Renal pelvis (tissue), 4 donors: ENCODE results near the gene SLC37A2. TPM values are rescaled to one million over a fixed set of nuclear protein-coding genes. Genes with fewer than 3 reads are reported as not detected.
"Not testable (repeated sequence)": the region's sequence is repeated elsewhere in the genome, so short reads cannot be mapped to it uniquely, and the experiment has no call there.

Experiments used
- DNase-seq: peaks from one replicate; pipeline ENCODE4 v3.0.0-alpha.2; 2013
- polyA plus RNA-seq, 3 donors: library from polyadenylated mRNA; unstranded; fragments of 120-200 nt; gene quantifications; one replicate each; pipeline ENCODE4 v1.2.1, GENCODE V29; 2013; ENCODE audit not compliant: insufficient read length in 3 of 3

SLC37A2 gene
- polyA plus RNA-seq, 3 donors: 1.9 to 2.8 (median 2.0) TPM

GRCh38 chr11:125082611-125083311, 19.7 kb downstream of the SLC37A2 start:
- no peak for DNase-seq

GRCh38 chr11:125083312-125084056, 20.4 kb downstream of the SLC37A2 start:
- no peak for DNase-seq

GRCh38 chr11:125084057-125084416, 20.9 kb downstream of the SLC37A2 start:
- DNase-seq: no peak

DNA sequence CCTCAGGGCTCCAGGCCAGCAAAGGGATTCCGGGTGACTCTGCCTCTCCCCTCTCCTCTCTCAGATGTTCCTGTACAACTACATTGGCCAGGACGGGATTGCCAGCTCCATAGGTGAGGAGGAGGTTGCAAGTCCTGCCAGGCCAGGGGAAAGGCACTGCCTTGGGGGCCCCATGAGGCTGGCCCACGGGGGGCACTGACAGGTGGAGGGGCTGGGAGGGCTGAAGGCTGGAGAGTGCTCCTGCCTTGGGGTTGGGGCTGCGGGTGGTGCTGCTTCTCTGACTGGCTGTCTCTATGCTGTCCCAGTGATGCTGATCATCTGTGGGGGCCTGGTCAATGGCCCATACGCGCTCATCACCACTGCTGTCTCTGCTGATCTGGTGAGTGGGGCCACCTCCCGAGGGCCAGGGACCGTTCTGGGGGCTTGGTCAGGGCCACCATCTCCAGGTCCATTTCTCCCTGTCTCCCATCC, 21.7 kb downstream of the SLC37A2 start:
- no peak for DNase-seq

- no peak for DNase-seq
Measured at GRCh38 chr11:125085301-125086081, 22.4 kb downstream of the SLC37A2 start.

DNA sequence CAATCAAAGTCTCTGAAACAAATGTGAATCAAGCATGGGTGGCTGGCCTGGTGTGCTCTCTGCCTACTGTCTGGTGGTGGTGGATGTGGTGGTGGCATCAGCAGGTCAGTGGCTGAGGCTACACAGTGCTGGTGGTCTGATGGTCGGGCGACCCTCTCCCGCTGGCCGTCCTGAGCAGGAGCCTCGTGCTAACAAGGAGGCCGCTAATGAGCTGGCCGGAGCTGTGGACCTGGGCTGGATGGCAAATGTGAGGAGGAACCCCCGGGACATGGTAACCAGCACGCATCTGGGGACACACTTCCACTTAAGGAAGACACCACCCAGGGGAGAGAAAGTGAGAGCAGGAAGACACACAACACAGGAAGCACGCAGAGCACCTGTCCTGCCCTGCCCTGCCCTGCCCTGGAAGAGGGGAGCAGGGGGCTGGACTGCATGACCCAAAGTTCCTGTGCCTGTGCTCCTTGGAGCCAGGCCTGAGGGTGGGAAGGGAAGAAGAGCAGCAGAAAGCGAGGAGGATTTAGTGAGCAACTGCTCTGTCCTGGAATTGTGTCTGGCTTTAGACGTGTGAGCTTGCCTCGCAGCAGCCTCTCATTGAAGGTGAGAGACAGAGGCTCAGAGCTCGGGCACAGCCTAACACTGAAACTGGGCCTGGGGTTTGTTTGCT, 23.7 kb downstream of the SLC37A2 start:
- DNase-seq: no peak

GRCh38 chr11:125088123-125088522, 25.0 kb downstream of the SLC37A2 start:
- DNase-seq: no peak

DNA sequence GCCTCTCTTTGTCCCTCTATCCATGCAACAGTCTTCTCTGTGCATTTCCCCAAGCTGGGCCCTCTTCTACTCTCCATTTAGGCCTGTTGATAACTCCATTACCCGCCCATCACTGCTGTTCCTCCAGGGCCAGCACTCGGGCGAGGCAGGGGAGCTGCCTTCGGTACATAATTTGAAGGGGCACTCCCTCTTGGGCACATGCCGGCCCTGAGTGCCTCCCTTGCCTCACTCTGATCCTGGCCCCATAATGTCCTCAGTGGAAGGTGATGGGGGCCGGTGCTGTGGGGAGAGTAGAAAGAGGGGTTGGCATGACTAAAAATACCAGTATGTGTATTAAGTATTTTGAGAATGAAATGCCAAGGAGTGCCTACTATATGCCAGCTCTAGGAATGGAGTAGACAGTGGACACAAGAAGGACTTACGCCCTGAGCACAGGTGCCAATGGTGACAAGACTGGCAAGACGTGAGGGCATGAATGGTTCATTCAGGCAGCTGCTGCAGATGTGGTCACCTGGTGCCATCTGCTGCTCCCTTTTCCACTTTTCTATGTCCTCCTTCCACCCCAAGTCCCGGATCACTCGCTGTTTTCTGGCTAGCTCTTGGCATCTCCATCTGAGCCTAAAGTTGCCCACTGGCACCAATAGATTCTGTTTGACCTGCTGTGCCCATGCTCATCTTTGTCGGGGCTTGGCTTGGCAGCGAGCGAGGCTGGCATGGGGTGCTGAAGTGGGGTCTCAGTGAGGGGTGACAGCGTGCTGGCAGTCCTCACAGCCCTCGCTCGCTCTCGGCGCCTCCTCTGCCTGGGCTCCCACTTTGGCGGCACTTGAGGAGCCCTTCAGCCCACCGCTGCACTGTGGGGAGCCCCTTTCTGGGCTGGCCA, 25.7 kb downstream of the SLC37A2 start:
- DNase-seq: no peak

DNA sequence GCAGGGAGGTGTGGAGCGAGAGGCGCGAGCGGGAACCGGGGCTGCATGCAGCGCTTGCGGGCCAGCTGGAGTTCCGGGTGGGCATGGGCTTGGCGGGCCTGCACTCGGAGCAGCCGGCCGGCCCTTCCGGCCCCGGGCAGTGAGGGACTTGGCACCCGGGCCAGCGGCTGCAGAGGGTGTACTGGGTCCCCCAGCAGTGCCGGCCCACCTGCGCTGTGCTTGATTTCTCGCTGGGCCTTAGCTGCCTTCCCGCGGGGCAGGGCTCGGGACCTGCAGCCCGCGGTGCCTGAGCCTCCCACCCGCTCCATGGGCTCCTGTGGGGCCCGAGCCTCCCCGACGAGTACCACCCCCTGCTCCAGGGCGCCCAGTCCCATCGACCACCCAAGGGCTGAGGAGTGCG, 26.4 kb downstream of the SLC37A2 start:
- DNase-seq: not testable (repeated sequence)

- DNase-seq: not testable (repeated sequence)
Measured at GRCh38 chr11:125090151-125090550, 27.0 kb downstream of the SLC37A2 start.

GRCh38 chr11:125090816-125091215, 27.7 kb downstream of the SLC37A2 start:
- no peak for DNase-seq

- peak; percentile 81 for DNase-seq
Measured at GRCh38 chr11:125091247-125091876, 28.3 kb downstream of the SLC37A2 start.

DNA sequence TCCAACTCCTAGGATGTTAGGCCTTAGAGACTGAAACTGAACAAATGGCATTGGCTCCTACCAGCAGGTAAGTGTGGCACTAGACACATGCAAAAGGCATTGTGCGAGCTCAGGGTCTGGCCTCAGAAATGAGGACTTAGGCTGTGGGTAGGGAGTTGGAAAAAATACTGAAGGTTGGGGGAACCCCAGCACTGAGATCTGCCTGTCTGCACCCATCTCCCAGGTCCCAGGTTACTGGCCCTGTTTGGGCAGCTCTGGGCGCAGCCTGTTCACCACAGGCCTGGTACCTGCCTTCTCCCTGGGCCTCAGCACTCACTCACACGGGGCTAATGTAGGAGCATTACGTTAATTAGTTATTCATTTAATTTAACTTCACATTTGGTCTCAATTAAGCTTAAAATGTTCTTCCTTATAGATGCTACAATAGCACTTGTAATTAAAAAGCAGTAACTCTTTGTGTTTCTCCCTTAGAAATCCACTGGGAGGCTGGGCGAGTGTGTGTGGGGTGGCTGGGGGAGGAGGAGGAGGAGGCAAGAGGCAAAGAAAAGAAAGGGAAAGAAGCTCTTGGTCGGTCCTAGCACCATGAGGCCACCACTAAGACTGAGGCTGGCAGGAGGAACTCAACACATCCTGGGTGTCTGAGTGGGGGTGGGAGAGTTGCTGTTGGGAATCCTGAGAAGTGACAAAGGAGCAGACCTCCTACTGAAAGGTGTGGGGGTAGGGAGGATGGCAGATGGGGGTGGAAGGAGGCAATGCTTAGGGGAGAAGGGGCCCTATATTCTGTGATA, 29.0 kb downstream of the SLC37A2 start:
- no peak for DNase-seq

- DNase-seq: no peak
Measured at GRCh38 chr11:125092669-125093068, 29.6 kb downstream of the SLC37A2 start.

DNA sequence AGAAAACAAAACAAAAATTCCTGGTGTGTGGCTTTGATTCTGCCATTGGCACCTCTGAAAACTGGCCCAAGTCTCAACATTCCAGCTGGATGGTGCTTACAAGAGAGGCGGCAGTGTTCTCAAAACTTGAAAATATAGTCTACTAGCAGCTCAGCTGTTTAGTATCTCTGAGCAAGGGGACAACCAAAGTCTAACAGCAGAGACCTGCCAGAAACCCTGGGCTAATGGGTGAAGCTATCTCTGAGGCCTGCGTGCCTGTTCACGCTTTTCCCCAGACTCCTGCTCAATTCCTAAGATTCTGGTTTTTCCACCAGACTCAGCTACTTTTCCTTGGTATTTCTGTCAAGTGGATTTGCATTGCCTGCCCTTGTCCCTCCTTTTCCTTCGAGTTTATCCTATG, 30.4 kb downstream of the SLC37A2 start:
- no peak for DNase-seq

DNA sequence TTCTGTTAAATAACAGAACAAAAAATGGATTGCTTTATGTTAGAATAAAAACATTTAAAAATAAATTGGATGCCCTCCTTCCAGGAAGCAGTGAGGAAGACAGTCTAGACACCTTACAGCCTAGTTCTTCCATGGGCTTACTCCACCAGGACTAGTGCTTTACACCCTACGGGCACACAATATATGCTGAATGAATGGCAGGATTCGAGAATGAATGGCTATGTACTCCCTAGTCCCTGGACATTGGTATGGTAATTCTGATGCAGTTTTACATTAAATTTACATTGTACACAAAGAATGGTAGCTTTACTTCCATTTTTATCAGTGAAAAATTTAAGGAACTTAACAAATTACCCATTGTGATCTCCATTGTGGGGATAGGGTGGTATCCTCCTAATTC, 31.6 kb downstream of the SLC37A2 start:
- DNase-seq: no peak

- no peak for DNase-seq
Measured at GRCh38 chr11:125100136-125100535, 37.0 kb downstream of the SLC37A2 start.

GRCh38 chr11:125101596-125101995, 38.5 kb downstream of the SLC37A2 start:
- no peak for DNase-seq

GRCh38 chr11:125102025-125102424, 38.9 kb downstream of the SLC37A2 start:
- DNase-seq: no peak

DNA sequence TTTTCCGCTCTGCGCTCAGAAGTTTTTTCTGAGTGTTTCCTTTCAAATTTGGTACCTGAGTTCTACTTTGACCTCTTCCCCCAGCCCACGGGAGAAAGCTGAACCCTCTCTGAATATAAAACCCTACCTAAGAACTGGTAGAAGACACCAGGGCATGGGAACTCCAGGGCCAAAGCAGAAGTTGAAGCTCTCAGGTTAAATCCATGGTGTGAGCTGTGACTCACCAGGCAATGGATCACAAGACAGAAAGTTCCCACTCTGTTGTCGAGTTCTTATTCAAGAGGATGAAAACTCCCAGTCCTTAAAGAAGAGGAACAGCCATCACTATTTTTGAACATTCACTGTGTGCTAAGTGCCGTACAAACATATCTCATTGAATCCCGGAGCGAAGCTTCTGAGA, 39.4 kb downstream of the SLC37A2 start:
- DNase-seq: no peak
